ENCODE data around the gene ATP6V1C2. TPM values are rescaled to one million over a fixed set of nuclear protein-coding genes. Genes with fewer than 3 reads are reported as not detected.

Gene ATP6V1C2
- total RNA-seq, 5 donors from 2014 or later (not counting 1 experiment from before 2014, with no cell fraction given): 0.36 TPM; not detected in 4

DNA sequence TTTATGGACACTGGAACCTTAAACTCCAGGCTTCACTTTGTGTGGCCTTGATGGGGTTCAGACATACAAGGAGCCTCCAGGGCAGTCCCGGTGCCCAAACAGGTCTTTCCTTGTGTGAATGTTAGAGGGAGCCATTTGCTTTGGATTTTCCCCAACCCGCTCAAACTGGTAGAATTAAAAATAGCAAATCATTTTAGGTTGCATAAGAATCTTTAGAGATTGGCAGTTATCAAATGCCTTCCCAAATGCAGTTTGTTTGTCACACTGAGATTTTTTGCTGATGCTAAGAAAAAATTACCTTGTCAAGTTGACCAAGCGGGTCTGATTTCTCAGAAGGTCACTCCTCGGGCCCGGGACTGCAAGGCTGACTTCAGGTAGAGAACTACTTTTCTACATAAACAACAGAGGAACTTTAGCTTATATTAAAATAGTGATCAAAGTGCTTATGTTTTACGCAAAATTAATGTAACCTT, 36.4 kb downstream of the ATP6V1C2 start:
- Histone ChIP-seq H3K27me3 (replicated peaks in 1 of 2; ENCODE audit: control insufficient read depth in 2 of 2, extremely low read depth in 1 of 2, insufficient read depth in 2 of 2, low read length in 1 of 2) (peaks cover 0 to 16% of the 10 kb centered on the region in 2 experiments), H3K4me3 (ENCODE audit: control insufficient read depth in 1 of 2, extremely low read depth in 1 of 2, low read length in 1 of 2) (no peak overlapping the region), H3K9me3 (no peaks in the 10 kb centered on the region), H3K4me1 (ENCODE audit: control insufficient read depth in 1 of 2, extremely low read depth in 1 of 2, insufficient read depth in 2 of 2, low read length in 2 of 2) (no peaks in the 10 kb centered on the region), H3K36me3 (ENCODE audit: control insufficient read depth in 2 of 2, extremely low read depth in 1 of 2, insufficient read depth in 1 of 2, low read length in 1 of 2) (no peaks in the 10 kb centered on the region), H3K27ac (ENCODE audit: low read length) (no peak overlapping the region)
- no peaks in the 10 kb centered on the region for H3K9me3 Mint-ChIP-seq
- H3K27ac Mint-ChIP-seq: no peak overlapping the region
- H3K4me1 Mint-ChIP-seq: no peaks in the 10 kb centered on the region
- no peak overlapping the region for H3K4me3 Mint-ChIP-seq
- H3K27me3 Mint-ChIP-seq: peaks cover 0 to 3% of the 10 kb centered on the region in 2 donors
- CTCF ChIA-PET: no interaction called here
- H3K36me3 Mint-ChIP-seq: no peaks in the 10 kb centered on the region
- ATAC-seq (replicated peaks in 1 of 4): no peak
- 100% methylated on average over 1 of the region's 6 CpGs for WGBS (ENCODE audit: insufficient coverage)
- no peak for DNase-seq
- POLR2A ChIA-PET: interaction anchor here in 1 of 2 donors (0.6 kb wide), 1 partner anchor 72 kb away, joined by 5 read pairs; no protein-coding TSS in a partner anchor

- DNase-seq (no peak), ATAC-seq (replicated peaks in 1 of 4) (no peak)
- no peaks in the 10 kb centered on the region for H3K9me3 ChIP-seq
- H3K36me3 ChIP-seq (ENCODE audit: control insufficient read depth in 2 of 2, extremely low read depth in 1 of 2, insufficient read depth in 1 of 2, low read length in 1 of 2): no peaks in the 10 kb centered on the region
- Mint-ChIP-seq H3K4me3 (no peak overlapping the region), H3K9me3 (no peaks in the 10 kb centered on the region), H3K36me3 (no peaks in the 10 kb centered on the region), H3K4me1 (peaks cover 0 to 4% (median 0%) of the 10 kb centered on the region in 3 donors), H3K27me3 (peaks cover 4 to 7% of the 10 kb centered on the region in 2 donors), H3K27ac (no peak overlapping the region)
- H3K4me3 ChIP-seq (ENCODE audit: control insufficient read depth in 1 of 2, extremely low read depth in 1 of 2, low read length in 1 of 2): no peak overlapping the region
- CTCF ChIA-PET: no interaction called here
- H3K27ac ChIP-seq (ENCODE audit: low read length): no peak overlapping the region
- peaks cover 0 to 27% of the 10 kb centered on the region in 2 experiments for H3K27me3 ChIP-seq (replicated peaks in 1 of 2; ENCODE audit: control insufficient read depth in 2 of 2, extremely low read depth in 1 of 2, insufficient read depth in 2 of 2, low read length in 1 of 2)
- no peaks in the 10 kb centered on the region for H3K4me1 ChIP-seq (ENCODE audit: control insufficient read depth in 1 of 2, extremely low read depth in 1 of 2, insufficient read depth in 2 of 2, low read length in 2 of 2)
- POLR2A ChIA-PET: no interaction called here
- 93% methylated on average over 11 of the region's 11 CpGs for WGBS (ENCODE audit: insufficient coverage)
Measured at GRCh38 chr2:10759151-10759714, 37.8 kb downstream of the ATP6V1C2 start.

DNA sequence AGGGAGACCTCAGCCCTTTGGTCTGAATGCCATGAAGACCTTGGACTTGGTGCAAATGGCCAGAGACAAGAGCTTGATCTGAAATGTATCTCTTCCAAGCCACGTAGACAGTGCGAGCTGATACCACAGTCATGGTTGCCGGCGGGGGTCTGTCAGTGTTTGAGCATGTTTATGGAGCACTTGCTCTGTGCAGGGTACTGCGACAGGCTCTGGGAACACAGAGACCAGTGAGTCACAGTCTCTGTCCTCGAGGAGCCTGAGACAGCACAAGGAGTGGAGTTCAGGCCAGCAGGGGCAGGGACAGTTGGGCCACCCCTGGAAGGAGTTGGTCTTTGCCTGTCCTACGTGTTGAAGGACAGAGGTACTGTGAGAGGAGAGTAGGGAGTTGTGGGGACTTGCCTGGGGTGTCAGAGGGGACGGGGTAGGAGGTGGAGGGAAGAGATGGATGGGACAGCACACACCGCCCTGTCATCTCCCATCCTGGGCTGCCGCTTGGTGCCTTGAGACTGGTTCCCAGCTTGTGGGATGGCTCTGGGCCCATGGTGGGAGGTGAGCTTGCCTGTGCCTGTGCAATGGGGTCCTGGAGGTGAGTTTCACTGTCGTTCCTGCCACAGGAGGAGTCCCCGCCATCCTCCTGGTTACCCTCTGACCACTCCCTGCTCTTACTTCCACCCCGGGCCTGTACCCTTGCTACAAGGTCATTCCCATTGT, 39.5 kb downstream of the ATP6V1C2 start:
- Mint-ChIP-seq H3K27ac (no peak overlapping the region), H3K27me3 (peaks cover 4% of the 10 kb centered on the region in 2 donors), H3K4me1 (peaks cover 0 to 4% (median 0%) of the 10 kb centered on the region in 3 donors), H3K36me3 (no peaks in the 10 kb centered on the region), H3K9me3 (no peaks in the 10 kb centered on the region), H3K4me3 (no peak overlapping the region)
- Histone ChIP-seq H3K4me3 (ENCODE audit: control insufficient read depth in 1 of 2, extremely low read depth in 1 of 2, low read length in 1 of 2) (no peak overlapping the region), H3K36me3 (ENCODE audit: control insufficient read depth in 2 of 2, extremely low read depth in 1 of 2, insufficient read depth in 1 of 2, low read length in 1 of 2) (no peaks in the 10 kb centered on the region), H3K4me1 (ENCODE audit: control insufficient read depth in 1 of 2, extremely low read depth in 1 of 2, insufficient read depth in 2 of 2, low read length in 2 of 2) (no peaks in the 10 kb centered on the region), H3K27me3 (replicated peaks in 1 of 2; ENCODE audit: control insufficient read depth in 2 of 2, extremely low read depth in 1 of 2, insufficient read depth in 2 of 2, low read length in 1 of 2) (peaks cover 0 to 24% of the 10 kb centered on the region in 2 experiments), H3K27ac (ENCODE audit: low read length) (no peak overlapping the region), H3K9me3 (no peaks in the 10 kb centered on the region)
- ChIA-PET POLR2A (no interaction called here), CTCF (no interaction called here)
- ATAC-seq (replicated peaks in 1 of 4) (no peak), DNase-seq (no peak)
- 86% methylated on average over 12 of the region's 13 CpGs for WGBS (ENCODE audit: insufficient coverage)

GRCh38 chr2:10761591-10761990, 40.2 kb downstream of the ATP6V1C2 start:
- no peak for ATAC-seq (replicated peaks in 1 of 4)
- Mint-ChIP-seq H3K4me3 (no peak overlapping the region), H3K27ac (no peak overlapping the region), H3K27me3 (peaks cover 4% of the 10 kb centered on the region in 2 donors), H3K36me3 (no peaks in the 10 kb centered on the region), H3K4me1 (peaks cover 0 to 4% (median 0%) of the 10 kb centered on the region in 3 donors), H3K9me3 (no peaks in the 10 kb centered on the region)
- WGBS (ENCODE audit: insufficient coverage): 72% methylated on average over 6 of the region's 9 CpGs
- H3K4me3 ChIP-seq (ENCODE audit: control insufficient read depth in 1 of 2, extremely low read depth in 1 of 2, low read length in 1 of 2): no peak overlapping the region
- no peaks in the 10 kb centered on the region for H3K9me3 ChIP-seq
- ChIA-PET CTCF (interaction anchor here in 1 of 2 donors (0.7 kb wide), 1 partner anchor 457 kb away, joined by 5 read pairs; no protein-coding TSS in a partner anchor), POLR2A (no interaction called here)
- no peaks in the 10 kb centered on the region for H3K36me3 ChIP-seq (ENCODE audit: control insufficient read depth in 2 of 2, extremely low read depth in 1 of 2, insufficient read depth in 1 of 2, low read length in 1 of 2)
- DNase-seq: no peak
- H3K27ac ChIP-seq (ENCODE audit: low read length): no peak overlapping the region
- H3K4me1 ChIP-seq (ENCODE audit: control insufficient read depth in 1 of 2, extremely low read depth in 1 of 2, insufficient read depth in 2 of 2, low read length in 2 of 2): no peaks in the 10 kb centered on the region
- H3K27me3 ChIP-seq (replicated peaks in 1 of 2; ENCODE audit: control insufficient read depth in 2 of 2, extremely low read depth in 1 of 2, insufficient read depth in 2 of 2, low read length in 1 of 2): peaks cover 0 to 25% of the 10 kb centered on the region in 2 experiments

DNA sequence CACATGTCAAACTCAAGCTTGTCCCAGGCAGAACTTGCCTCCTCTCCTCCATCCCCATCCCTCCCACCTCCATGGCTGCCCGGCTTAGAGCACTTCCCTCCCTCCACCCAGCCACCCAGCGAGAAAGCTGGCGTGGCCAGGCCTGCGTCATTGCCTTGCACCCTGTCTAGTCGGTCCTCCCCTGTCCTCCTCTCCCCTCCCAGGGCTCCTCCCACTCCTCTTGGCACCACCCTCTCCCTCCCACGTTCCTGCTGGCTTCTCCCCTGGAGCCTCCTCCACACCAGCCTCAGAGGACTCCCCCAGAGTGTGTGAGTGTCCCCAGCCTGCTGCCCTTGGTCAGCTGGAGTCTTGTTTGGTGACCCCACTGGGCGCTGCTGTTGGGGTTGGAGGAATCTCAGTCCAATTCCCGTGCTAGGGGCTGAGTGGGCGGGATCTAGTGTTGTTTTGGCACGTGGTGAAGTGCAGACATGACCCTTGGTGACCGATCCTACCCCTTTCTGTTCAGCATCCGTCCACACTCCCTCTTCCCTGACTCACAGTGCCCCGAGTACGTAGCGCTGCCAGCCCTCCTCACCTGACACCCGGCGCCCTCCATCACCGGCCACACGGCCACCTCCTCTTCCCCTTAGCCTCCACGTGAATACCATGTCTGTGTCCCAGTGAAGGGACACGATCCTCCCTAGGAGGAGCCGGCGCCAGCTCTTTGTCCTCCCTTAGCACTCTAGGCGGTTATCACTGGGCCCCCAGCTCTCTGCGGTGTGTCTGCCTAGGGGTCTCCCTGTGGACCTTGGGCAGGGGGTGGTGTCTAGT, 41.4 kb downstream of the ATP6V1C2 start:
- H3K4me3 ChIP-seq (ENCODE audit: control insufficient read depth in 1 of 2, extremely low read depth in 1 of 2, low read length in 1 of 2): no peak overlapping the region
- 80% methylated on average over 15 of the region's 25 CpGs for WGBS (ENCODE audit: insufficient coverage)
- no peaks in the 10 kb centered on the region for H3K36me3 ChIP-seq (ENCODE audit: control insufficient read depth in 2 of 2, extremely low read depth in 1 of 2, insufficient read depth in 1 of 2, low read length in 1 of 2)

DNA sequence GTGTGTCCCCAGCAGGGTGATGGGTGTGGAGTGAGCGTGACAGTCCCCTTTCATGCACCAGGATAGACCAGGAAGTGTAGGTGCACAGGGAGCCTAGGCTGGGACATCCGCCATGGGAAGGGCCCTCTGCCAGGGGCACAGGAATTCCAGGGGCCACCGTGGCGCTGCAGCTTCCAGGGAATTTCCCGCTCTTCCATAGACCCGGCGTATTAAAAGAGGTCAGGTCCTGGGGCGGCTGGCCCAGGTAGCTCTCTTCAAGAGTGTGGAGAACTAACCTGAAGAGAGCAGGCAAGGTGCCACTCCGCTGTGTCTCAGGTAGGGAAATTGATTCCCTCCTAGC, 42.0 kb downstream of the ATP6V1C2 start:
- H3K27ac ChIP-seq (ENCODE audit: low read length): no peak overlapping the region
- Mint-ChIP-seq H3K4me1 (peaks cover 0 to 4% (median 0%) of the 10 kb centered on the region in 3 donors), H3K4me3 (no peak overlapping the region), H3K27me3 (peaks cover 4% of the 10 kb centered on the region in 2 donors), H3K27ac (no peak overlapping the region), H3K36me3 (no peaks in the 10 kb centered on the region), H3K9me3 (no peaks in the 10 kb centered on the region)
- no peaks in the 10 kb centered on the region for H3K9me3 ChIP-seq
- ChIA-PET POLR2A (no interaction called here), CTCF (no interaction called here)
- H3K4me1 ChIP-seq (ENCODE audit: control insufficient read depth in 1 of 2, extremely low read depth in 1 of 2, insufficient read depth in 2 of 2, low read length in 2 of 2): no peaks in the 10 kb centered on the region
- no peak for ATAC-seq (replicated peaks in 1 of 4)
- WGBS (ENCODE audit: insufficient coverage): 83% methylated on average over 8 of the region's 9 CpGs
- no peak for DNase-seq
- peaks cover 0 to 25% of the 10 kb centered on the region in 2 experiments for H3K27me3 ChIP-seq (replicated peaks in 1 of 2; ENCODE audit: control insufficient read depth in 2 of 2, extremely low read depth in 1 of 2, insufficient read depth in 2 of 2, low read length in 1 of 2)
- no peaks in the 10 kb centered on the region for H3K36me3 ChIP-seq (ENCODE audit: control insufficient read depth in 2 of 2, extremely low read depth in 1 of 2, insufficient read depth in 1 of 2, low read length in 1 of 2)
- H3K4me3 ChIP-seq (ENCODE audit: control insufficient read depth in 1 of 2, extremely low read depth in 1 of 2, low read length in 1 of 2): no peak overlapping the region

More for the DNA sequence above, 41.4 kb downstream of the ATP6V1C2 start:
- CTCF ChIA-PET: no interaction called here
- ATAC-seq (replicated peaks in 1 of 4) (no peak), DNase-seq (no peak)
- H3K9me3 ChIP-seq: no peaks in the 10 kb centered on the region
- POLR2A ChIA-PET: no interaction called here
- no peaks in the 10 kb centered on the region for H3K9me3 Mint-ChIP-seq
- H3K4me1 Mint-ChIP-seq: peaks cover 0 to 4% (median 0%) of the 10 kb centered on the region in 3 donors
- H3K27me3 ChIP-seq (replicated peaks in 1 of 2; ENCODE audit: control insufficient read depth in 2 of 2, extremely low read depth in 1 of 2, insufficient read depth in 2 of 2, low read length in 1 of 2): peaks cover 0 to 25% of the 10 kb centered on the region in 2 experiments
- H3K36me3 Mint-ChIP-seq: no peaks in the 10 kb centered on the region
- no peak overlapping the region for H3K27ac Mint-ChIP-seq
- no peaks in the 10 kb centered on the region for H3K4me1 ChIP-seq (ENCODE audit: control insufficient read depth in 1 of 2, extremely low read depth in 1 of 2, insufficient read depth in 2 of 2, low read length in 2 of 2)
- H3K27me3 Mint-ChIP-seq: peaks cover 4% of the 10 kb centered on the region in 2 donors
- H3K27ac ChIP-seq (ENCODE audit: low read length): no peak overlapping the region
- H3K4me3 Mint-ChIP-seq: no peak overlapping the region

All from T-cell (primary cell).